Measurements from ENCODE around the gene ASB1.

DNA sequence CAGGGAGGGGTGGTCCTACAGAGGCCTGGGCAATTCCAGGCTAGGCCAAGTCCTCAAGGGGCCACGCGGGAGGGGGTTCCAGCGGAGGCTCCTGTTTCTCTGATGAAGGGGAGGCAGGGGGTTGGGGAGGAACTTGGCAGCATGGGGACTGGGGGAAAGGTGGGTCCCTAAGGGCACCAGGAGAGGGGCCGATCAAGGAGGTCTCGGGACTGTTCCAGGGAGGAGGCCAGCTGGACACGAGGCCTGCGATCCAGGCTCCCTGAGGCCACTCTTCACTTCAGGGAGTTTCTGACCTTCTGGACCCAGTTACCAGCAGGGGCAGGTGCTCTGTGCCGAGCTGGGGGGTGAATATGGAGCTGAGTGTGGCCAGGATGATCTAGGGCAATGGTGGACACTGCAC lies 71.5 kb downstream of the ASB1 start:
- TF ChIP-seq CTCF (optimal IDR thresholded peaks at IDR 0.05 in 1 of 3, IDR thresholded peaks at IDR 0.05 in 1 of 3, conservative IDR thresholded peaks at IDR 0.05 in 1 of 3; ENCODE audit: extremely low read depth in 1 of 3, insufficient read depth in 2 of 3, low read length in 3 of 3), result no peak
- no peak for TF ChIP-seq EZH2 (IDR thresholded peaks at IDR 0.05; ENCODE audit: low read length)

Measured in keratinocyte (primary cell).